AG09319 (cell line): ENCODE measurements around the gene DOCK7.
"Not testable (repeated sequence)": the region's sequence is repeated elsewhere in the genome, so short reads cannot be mapped to it uniquely, and the experiment has no call there.

Experiments
- DNase-seq: peaks from one replicate; pipeline ENCODE4 v3.0.0-alpha.2; 2010; ENCODE audit warnings: low read depth; ENCODE audit errors: extremely low read depth
- TF ChIP-seq, protein P1 (sequence below): IDR thresholded peaks from 2 replicates; pipeline ENCODE4 v1.5.1; 2011; ENCODE audit warnings: low read depth, mild to moderate bottlenecking, inconsistent platforms, low read length, moderate library complexity

The DOCK7 gene

DNA sequence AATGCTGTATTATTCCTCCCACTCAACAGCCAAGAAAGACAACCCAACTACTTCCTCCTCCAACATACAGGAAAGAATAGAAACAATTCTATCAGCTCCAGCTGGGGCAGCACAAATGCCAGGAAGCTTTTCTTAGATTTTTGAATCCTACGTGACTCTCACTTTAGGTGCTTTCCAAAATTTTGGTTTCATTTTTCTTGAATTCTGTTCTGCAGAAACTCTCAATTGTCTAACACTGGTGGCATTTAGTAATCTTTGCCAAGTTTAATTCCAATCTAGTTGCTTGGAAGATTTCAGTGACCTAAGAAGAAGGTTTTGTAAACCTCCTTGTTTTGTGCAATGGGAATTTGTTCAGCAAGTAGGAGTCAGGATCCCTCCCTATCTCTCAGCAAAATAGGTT lies 37.1 kb upstream of the DOCK7 start:
- DNase-seq = peak; percentile 74
- TF ChIP-seq, protein P1, sequence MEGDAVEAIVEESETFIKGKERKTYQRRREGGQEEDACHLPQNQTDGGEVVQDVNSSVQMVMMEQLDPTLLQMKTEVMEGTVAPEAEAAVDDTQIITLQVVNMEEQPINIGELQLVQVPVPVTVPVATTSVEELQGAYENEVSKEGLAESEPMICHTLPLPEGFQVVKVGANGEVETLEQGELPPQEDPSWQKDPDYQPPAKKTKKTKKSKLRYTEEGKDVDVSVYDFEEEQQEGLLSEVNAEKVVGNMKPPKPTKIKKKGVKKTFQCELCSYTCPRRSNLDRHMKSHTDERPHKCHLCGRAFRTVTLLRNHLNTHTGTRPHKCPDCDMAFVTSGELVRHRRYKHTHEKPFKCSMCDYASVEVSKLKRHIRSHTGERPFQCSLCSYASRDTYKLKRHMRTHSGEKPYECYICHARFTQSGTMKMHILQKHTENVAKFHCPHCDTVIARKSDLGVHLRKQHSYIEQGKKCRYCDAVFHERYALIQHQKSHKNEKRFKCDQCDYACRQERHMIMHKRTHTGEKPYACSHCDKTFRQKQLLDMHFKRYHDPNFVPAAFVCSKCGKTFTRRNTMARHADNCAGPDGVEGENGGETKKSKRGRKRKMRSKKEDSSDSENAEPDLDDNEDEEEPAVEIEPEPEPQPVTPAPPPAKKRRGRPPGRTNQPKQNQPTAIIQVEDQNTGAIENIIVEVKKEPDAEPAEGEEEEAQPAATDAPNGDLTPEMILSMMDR = no peak

GRCh38 chr1:62724430-62724829 lies 36.2 kb upstream of the DOCK7 start:
- TF ChIP-seq, protein P1 = no peak

GRCh38 chr1:62723883-62724282 lies 35.7 kb upstream of the DOCK7 start:
- DNase-seq = no peak
- TF ChIP-seq, protein P1 = no peak

More at GRCh38 chr1:62724430-62724829, 36.2 kb upstream of the DOCK7 start:
- DNase-seq = peak; percentile 14

GRCh38 chr1:62722796-62723195 lies 34.6 kb upstream of the DOCK7 start:
- DNase-seq = no peak
- TF ChIP-seq, protein P1 = no peak

- TF ChIP-seq, protein P1 = no peak
- no peak for DNase-seq
Measured at GRCh38 chr1:62720946-62721554, 32.9 kb upstream of the DOCK7 start.

DNA sequence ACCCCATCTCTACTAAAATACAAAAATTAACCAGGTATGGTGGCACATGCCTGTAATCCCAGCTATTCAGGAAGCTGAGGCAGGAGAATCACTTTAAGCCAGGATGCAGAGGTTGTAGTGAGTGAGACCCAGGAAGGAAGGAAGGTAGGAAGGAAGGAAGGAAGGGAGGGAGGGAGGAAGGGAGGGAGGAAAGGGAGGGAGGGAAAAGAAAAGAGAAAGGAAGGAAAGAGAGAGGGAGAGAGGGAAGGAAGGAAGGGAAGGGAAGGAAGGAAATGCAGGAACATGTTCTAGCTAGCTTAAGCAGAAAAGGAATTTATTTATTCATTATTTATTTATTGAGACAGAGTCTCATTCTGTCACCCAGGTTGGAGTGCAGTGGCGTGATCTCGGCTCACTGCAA lies 30.2 kb upstream of the DOCK7 start:
- DNase-seq = not testable (repeated sequence)

GRCh38 chr1:62717483-62717882 lies 29.3 kb upstream of the DOCK7 start:
- TF ChIP-seq, protein P1 = no peak
- DNase-seq = no peak

DNA sequence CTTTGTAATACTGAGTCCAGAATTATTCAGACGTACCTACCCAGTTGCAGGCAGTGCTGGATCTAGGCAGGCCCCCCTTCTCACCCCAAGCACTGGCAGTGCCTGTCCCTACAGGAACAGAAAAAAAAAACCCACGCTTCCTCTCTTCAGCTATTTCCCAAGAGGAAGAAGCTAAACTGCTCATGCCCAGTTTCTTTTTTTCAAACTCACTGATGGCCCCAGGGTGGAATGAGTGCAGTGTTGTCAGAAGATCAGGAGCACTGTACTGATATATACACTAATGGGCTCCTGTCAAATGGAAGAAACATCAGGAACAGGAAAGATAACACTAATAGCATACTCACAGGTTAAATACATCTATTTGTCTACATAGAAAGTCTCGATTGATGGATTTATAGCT lies 28.2 kb upstream of the DOCK7 start:
- TF ChIP-seq, protein P1 = no peak
- no peak for DNase-seq
